HEK293 (cell line): ENCODE data around the gene PPA1.

Experiments used
- CTCF ChIA-PET: fragments of 350-600 bp; formaldehyde crosslinking; extraction: SDS; loops from one replicate; lab custom pipeline; 2021; ENCODE audit warnings: antibody characterized with exemption; lab: Yijun Ruan, JAX
- POLR2A ChIA-PET: fragments of 300-600 bp; formaldehyde crosslinking; extraction: SDS; loops from one replicate; lab custom pipeline; 2020; ENCODE audit warnings: antibody characterized with exemption, inconsistent platforms; lab: Yijun Ruan, JAX
- H3K27ac ChIP-seq: fragments of 200-500 bp; sonication (Bioruptor generic); 2 replicates; pipeline ENCODE4 v1.5.1; 2014; ENCODE audit warnings: low read depth, low read length, control low read depth, inconsistent platforms; ENCODE audit errors: extremely low read depth
- H3K36me3 ChIP-seq, 2 experiments: fragments of 200-500 bp in 1 of 2; sonication (Bioruptor generic) in 1 of 2; 1 replicate in 1 of 2; 2 replicates in 1 of 2; pipeline ENCODE4 v1.5.1; 2014 to 2017; ENCODE audit warnings: inconsistent platforms in 2 of 2, low read length in 2 of 2; ENCODE audit not compliant: control insufficient read depth in 2 of 2, insufficient read depth in 1 of 2
- H3K4me1 ChIP-seq: fragments of 200-500 bp; sonication (Bioruptor generic); 2 replicates; pipeline ENCODE4 v1.5.1; 2014; ENCODE audit warnings: mild to moderate bottlenecking, low read length, inconsistent platforms; ENCODE audit not compliant: control insufficient read depth, insufficient read depth
- H3K4me3 ChIP-seq: 2 replicates; pipeline ENCODE4 v1.5.1; 2011; ENCODE audit warnings: low read depth, mild to moderate bottlenecking, control low read depth, low read length, moderate library complexity
- H3K9me3 ChIP-seq: fragments of 200-500 bp; sonication (Bioruptor generic); 2 replicates; pipeline ENCODE4 v1.5.1; 2014; ENCODE audit warnings: low read depth, low read length, inconsistent platforms; ENCODE audit not compliant: control insufficient read depth, insufficient read depth
- BCL11B ChIP-seq: fragments of 450-650 bp; formaldehyde crosslinking; IDR thresholded peaks from 2 replicates; pipeline ENCODE4 v1.5.1; 2016; ENCODE audit warnings: low read depth, missing biosample characterization, missing genetic modification characterization
- GLIS1 ChIP-seq: fragments of 450-650 bp; formaldehyde crosslinking; IDR thresholded peaks from 2 replicates; pipeline ENCODE4 v1.5.1; 2016; ENCODE audit warnings: missing biosample characterization, missing genetic modification characterization
- GLIS2 ChIP-seq: fragments of 450-650 bp; formaldehyde crosslinking; IDR thresholded peaks from 2 replicates; pipeline ENCODE4 v1.5.1; 2016; ENCODE audit warnings: missing biosample characterization, missing genetic modification characterization
- HOXC10 ChIP-seq: sonication (generic); formaldehyde crosslinking; IDR thresholded peaks from 2 replicates; pipeline ENCODE4 v1.8.1; 2023; ENCODE audit warnings: mild to moderate bottlenecking, missing genetic modification reagents
- OVOL3 ChIP-seq: fragments of 450-650 bp; formaldehyde crosslinking; IDR thresholded peaks from 2 replicates; pipeline ENCODE4 v1.5.1; 2016; ENCODE audit warnings: missing biosample characterization, missing genetic modification characterization
- PRDM4 ChIP-seq: fragments of 450-650 bp; formaldehyde crosslinking; IDR thresholded peaks from 2 replicates; pipeline ENCODE4 v1.5.1; 2017; ENCODE audit warnings: missing biosample characterization, missing genetic modification characterization
- SCRT2 ChIP-seq: fragments of 450-650 bp; formaldehyde crosslinking; IDR thresholded peaks from 2 replicates; pipeline ENCODE4 v1.5.1; 2016; ENCODE audit warnings: missing biosample characterization, missing genetic modification characterization
- ZBTB17 ChIP-seq: fragments of 450-650 bp; formaldehyde crosslinking; IDR thresholded peaks from 2 replicates; pipeline ENCODE4 v1.5.1; 2016; ENCODE audit warnings: missing biosample characterization, missing genetic modification characterization
- ZFP41 ChIP-seq: fragments of 450-650 bp; formaldehyde crosslinking; IDR thresholded peaks from 2 replicates; pipeline ENCODE4 v1.5.1; 2016; ENCODE audit warnings: missing biosample characterization, missing genetic modification characterization, borderline replicate concordance
- ZNF114 ChIP-seq: fragments of 450-650 bp; formaldehyde crosslinking; IDR thresholded peaks from 2 replicates; pipeline ENCODE4 v1.5.0; 2017; ENCODE audit warnings: missing biosample characterization, missing genetic modification characterization
- ZNF121 ChIP-seq: fragments of 450-650 bp; formaldehyde crosslinking; IDR thresholded peaks from 2 replicates; pipeline ENCODE4 v1.5.1; 2016; ENCODE audit warnings: missing biosample characterization, missing genetic modification characterization
- ZNF133 ChIP-seq: fragments of 450-650 bp; formaldehyde crosslinking; IDR thresholded peaks from 2 replicates; pipeline ENCODE4 v1.5.1; 2016; ENCODE audit warnings: missing biosample characterization, missing genetic modification characterization
- ZNF148 ChIP-seq: fragments of 450-650 bp; formaldehyde crosslinking; IDR thresholded peaks from 2 replicates; pipeline ENCODE4 v1.5.0; 2017; ENCODE audit warnings: missing biosample characterization, missing genetic modification characterization, borderline replicate concordance
- ZNF157 ChIP-seq: fragments of 450-650 bp; formaldehyde crosslinking; IDR thresholded peaks from 2 replicates; pipeline ENCODE4 v1.5.1; 2016; ENCODE audit warnings: missing biosample characterization, missing genetic modification characterization
- ZNF211 ChIP-seq: fragments of 450-650 bp; formaldehyde crosslinking; IDR thresholded peaks from 2 replicates; pipeline ENCODE4 v1.5.1; 2016; ENCODE audit warnings: low read depth, missing biosample characterization, missing genetic modification characterization
- ZNF239 ChIP-seq: fragments of 450-650 bp; formaldehyde crosslinking; IDR thresholded peaks from 2 replicates; pipeline ENCODE4 v1.5.1; 2016; ENCODE audit warnings: missing biosample characterization, missing genetic modification characterization
- ZNF350 ChIP-seq: fragments of 450-650 bp; formaldehyde crosslinking; IDR thresholded peaks from 2 replicates; pipeline ENCODE4 v1.5.0; 2017; ENCODE audit warnings: missing biosample characterization, mild to moderate bottlenecking, missing genetic modification characterization
- ZNF488 ChIP-seq: fragments of 450-650 bp; formaldehyde crosslinking; IDR thresholded peaks from 2 replicates; pipeline ENCODE4 v1.5.1; 2016; ENCODE audit warnings: missing biosample characterization, missing genetic modification characterization
- ZNF518A ChIP-seq: fragments of 450-650 bp; formaldehyde crosslinking; conservative IDR thresholded peaks from 2 replicates; pipeline ENCODE4 v1.5.1; 2016; ENCODE audit warnings: low read depth, missing biosample characterization, missing genetic modification characterization
- ZNF521 ChIP-seq: fragments of 450-650 bp; formaldehyde crosslinking; IDR thresholded peaks from 2 replicates; pipeline ENCODE4 v1.5.1; 2017; ENCODE audit warnings: missing biosample characterization, mild to moderate bottlenecking, missing genetic modification characterization
- ZNF660 ChIP-seq: fragments of 450-650 bp; IDR thresholded peaks from 2 replicates; pipeline ENCODE4 v1.5.1; 2018; ENCODE audit warnings: missing biosample characterization, mild to moderate bottlenecking, missing genetic modification characterization
- ZNF747 ChIP-seq: fragments of 450-650 bp; formaldehyde crosslinking; IDR thresholded peaks from 2 replicates; pipeline ENCODE4 v1.5.1; 2016; ENCODE audit warnings: missing biosample characterization, missing genetic modification characterization
- ZSCAN16 ChIP-seq: fragments of 450-650 bp; formaldehyde crosslinking; IDR thresholded peaks from 2 replicates; pipeline ENCODE4 v1.5.1; 2016; ENCODE audit warnings: missing biosample characterization, missing genetic modification characterization

The PPA1 gene

GRCh38 chr10:70191161-70191971 is 41.9 kb downstream of the PPA1 start:
- peaks cover 0 to 5% of the 10 kb centered on the region in 2 experiments; a peak in 2 of 3 replicates for H3K36me3 ChIP-seq
- H3K4me1 ChIP-seq = peaks cover 17% of the 10 kb centered on the region
- H3K27ac ChIP-seq = no peak overlapping the region
- CTCF ChIA-PET = interaction anchor here (0.6 to 0.7 kb wide), 2 partner anchors 31 to 36 kb away, joined by 3 to 4 read pairs; no protein-coding TSS in a partner anchor
- no peaks in the 10 kb centered on the region for H3K9me3 ChIP-seq
- no peak overlapping the region for H3K4me3 ChIP-seq
- TF ChIP-seq ZNF114 (no peak), ZNF148 (tag by site-specific recombination) (no peak), ZNF121 (tag by site-specific recombination) (no peak), SCRT2 (no peak), HOXC10 (no peak), ZNF350 (tag by site-specific recombination) (no peak), BCL11B (tag by site-specific recombination) (no peak), ZNF518A (tag by site-specific recombination) (no peak), OVOL3 (tag by site-specific recombination) (no peak), GLIS2 (tag by site-specific recombination) (no peak), ZNF521 (no peak), ZNF211 (tag by site-specific recombination) (no peak), ZNF239 (tag by site-specific recombination) (no peak), ZNF133 (tag by site-specific recombination) (no peak)
- POLR2A ChIA-PET = interaction anchor here (0.8 to 1.6 kb wide), 4 partner anchors 21 to 213 kb away, joined by 3 to 10 read pairs (median 4); partner anchors contain the start of genes SAR1A and TYSND1

GRCh38 chr10:70190581-70190980 is 42.6 kb downstream of the PPA1 start:
- POLR2A ChIA-PET = interaction anchor here (0.6 to 1.6 kb wide), 4 partner anchors 20 to 214 kb away, joined by 3 to 10 read pairs (median 4); partner anchors contain the start of genes SAR1A and TYSND1
- Histone ChIP-seq H3K4me1 (peaks cover 17% of the 10 kb centered on the region), H3K27ac (no peak overlapping the region), H3K4me3 (no peak overlapping the region), H3K9me3 (no peaks in the 10 kb centered on the region), H3K36me3 (no peaks in the 10 kb centered on the region)
- CTCF ChIA-PET = interaction anchor here (0.6 to 1.1 kb wide), 3 partner anchors 35 to 174 kb away, joined by 3 to 4 read pairs (median 3); no protein-coding TSS in a partner anchor
- TF ChIP-seq ZFP41 (tag by site-specific recombination) (no peak), ZSCAN16 (no peak), ZNF157 (tag by site-specific recombination) (no peak), ZNF660 (no peak), ZNF747 (no peak), ZBTB17 (tag by site-specific recombination) (peak; percentile 59), ZNF488 (tag by site-specific recombination) (no peak), GLIS1 (peak; percentile 39; the same call in 1 of the 2 replicates), SCRT2 (peak; percentile 74), PRDM4 (tag by site-specific recombination) (no peak)
